Measurements from ENCODE around the gene SMIM35. TPM values are rescaled to one million over a fixed set of nuclear protein-coding genes. Genes with fewer than 3 reads are reported as not detected.
A peak's percentile ranks its signal among the peaks of the same experiment; 100 is the strongest.

The SMIM35 gene
- total RNA-seq: not detected

- no peak for DNase-seq
- Mint-ChIP-seq H3K36me3 (ENCODE audit: low read depth) (peaks cover 1% of the 10 kb centered on the region), H3K27me3 (ENCODE audit: low read depth) (no peaks in the 10 kb centered on the region), H3K4me1 (ENCODE audit: low read depth) (no peaks in the 10 kb centered on the region), H3K9me3 (peaks cover 20% of the 10 kb centered on the region), H3K27ac (no peak within 1 kb of the TSS), H3K4me3 (no peak within 1 kb of the TSS)
- intact Hi-C loops (cut with micrococcal nuclease): no loop called here
- CTCF ChIA-PET: interaction anchor here (1.5 kb wide), 1 partner anchor 33 kb away, joined by 3 read pairs; no protein-coding TSS in a partner anchor
Observed at GRCh38 chr11:118086913-118087768, at the start of gene SMIM35. Gene SMIM35, minus strand, starts transcription at chr11:118086963. Its CDS starts 206 bp downstream, at chr11:118086757.

DNA sequence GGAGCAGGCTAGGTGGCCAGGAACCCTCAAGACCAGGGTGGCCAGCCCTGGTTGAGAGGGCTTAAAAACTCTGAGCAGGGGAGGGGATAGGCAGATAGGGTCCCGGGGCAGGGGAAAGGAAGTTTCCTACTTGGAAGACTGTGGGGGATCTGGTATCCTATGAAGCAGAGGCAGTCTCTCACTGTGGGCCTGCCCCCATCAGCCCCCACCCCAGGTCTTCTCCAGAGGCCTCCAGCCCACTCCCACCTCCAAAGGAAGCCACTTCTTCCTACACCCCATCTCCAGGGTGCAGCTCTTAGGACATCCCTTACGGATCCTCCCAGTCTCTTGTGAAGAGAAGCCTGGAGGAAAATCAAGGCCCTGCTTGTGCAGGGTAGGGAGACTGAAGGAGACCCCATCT, 49.6 kb upstream of the SMIM35 start:
- CTCF ChIA-PET: interaction anchor here (1.5 kb wide), 1 partner anchor 35 kb away, joined by 3 read pairs; no protein-coding TSS in a partner anchor
- DNase-seq: no peak
- Mint-ChIP-seq H3K27ac (no peak overlapping the region), H3K4me3 (no peak overlapping the region), H3K9me3 (no peaks in the 10 kb centered on the region), H3K4me1 (ENCODE audit: low read depth) (no peaks in the 10 kb centered on the region), H3K27me3 (ENCODE audit: low read depth) (peaks cover 2% of the 10 kb centered on the region), H3K36me3 (ENCODE audit: low read depth) (no peaks in the 10 kb centered on the region)
- intact Hi-C loops (cut with micrococcal nuclease): no loop called here

GRCh38 chr11:118135796-118136165, 49.0 kb upstream of the SMIM35 start:
- peaks cover 2% of the 10 kb centered on the region for H3K27me3 Mint-ChIP-seq (ENCODE audit: low read depth)
- intact Hi-C loops (cut with micrococcal nuclease): no loop called here
- CTCF ChIA-PET: interaction anchor here (1.5 kb wide), 1 partner anchor 36 kb away, joined by 3 read pairs; no protein-coding TSS in a partner anchor
- DNase-seq: no peak
- no peak overlapping the region for H3K4me3 Mint-ChIP-seq
- no peak overlapping the region for H3K27ac Mint-ChIP-seq
- H3K4me1 Mint-ChIP-seq (ENCODE audit: low read depth): no peaks in the 10 kb centered on the region
- H3K9me3 Mint-ChIP-seq: no peaks in the 10 kb centered on the region
- H3K36me3 Mint-ChIP-seq (ENCODE audit: low read depth): no peaks in the 10 kb centered on the region

- Mint-ChIP-seq H3K4me3 (no peak overlapping the region), H3K27ac (no peak overlapping the region), H3K36me3 (ENCODE audit: low read depth) (no peaks in the 10 kb centered on the region), H3K9me3 (no peaks in the 10 kb centered on the region), H3K27me3 (ENCODE audit: low read depth) (peaks cover 2% of the 10 kb centered on the region), H3K4me1 (ENCODE audit: low read depth) (no peaks in the 10 kb centered on the region)
- intact Hi-C loops (cut with micrococcal nuclease): no loop called here
- CTCF ChIA-PET: interaction anchor here (0.9 to 1.7 kb wide), 4 partner anchors 35 to 43 kb away, joined by 3 to 5 read pairs (median 4); no protein-coding TSS in a partner anchor
- no peak for DNase-seq
Observed at GRCh38 chr11:118135051-118135795, 48.5 kb upstream of the SMIM35 start.

DNA sequence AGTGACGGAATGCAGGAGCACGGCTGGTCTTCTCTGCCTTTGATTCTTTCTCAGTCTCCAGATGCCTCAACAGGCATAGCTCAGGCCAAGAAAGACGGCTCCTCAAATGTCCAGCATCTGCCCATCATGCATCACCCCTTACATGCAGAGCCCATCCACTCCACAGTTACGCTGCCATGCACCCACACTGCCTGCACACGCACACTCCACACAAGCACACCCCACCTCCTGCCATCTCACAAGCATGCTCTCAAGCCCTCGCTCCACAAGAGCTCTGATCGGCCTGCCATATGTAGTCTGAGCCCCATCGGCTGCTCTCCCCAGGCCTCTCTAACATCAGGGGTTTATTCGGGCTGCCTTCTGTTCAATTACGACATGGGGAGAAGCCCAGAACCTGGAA, 47.1 kb upstream of the SMIM35 start:
- Mint-ChIP-seq H3K36me3 (ENCODE audit: low read depth) (no peaks in the 10 kb centered on the region), H3K4me1 (ENCODE audit: low read depth) (no peaks in the 10 kb centered on the region)

DNA sequence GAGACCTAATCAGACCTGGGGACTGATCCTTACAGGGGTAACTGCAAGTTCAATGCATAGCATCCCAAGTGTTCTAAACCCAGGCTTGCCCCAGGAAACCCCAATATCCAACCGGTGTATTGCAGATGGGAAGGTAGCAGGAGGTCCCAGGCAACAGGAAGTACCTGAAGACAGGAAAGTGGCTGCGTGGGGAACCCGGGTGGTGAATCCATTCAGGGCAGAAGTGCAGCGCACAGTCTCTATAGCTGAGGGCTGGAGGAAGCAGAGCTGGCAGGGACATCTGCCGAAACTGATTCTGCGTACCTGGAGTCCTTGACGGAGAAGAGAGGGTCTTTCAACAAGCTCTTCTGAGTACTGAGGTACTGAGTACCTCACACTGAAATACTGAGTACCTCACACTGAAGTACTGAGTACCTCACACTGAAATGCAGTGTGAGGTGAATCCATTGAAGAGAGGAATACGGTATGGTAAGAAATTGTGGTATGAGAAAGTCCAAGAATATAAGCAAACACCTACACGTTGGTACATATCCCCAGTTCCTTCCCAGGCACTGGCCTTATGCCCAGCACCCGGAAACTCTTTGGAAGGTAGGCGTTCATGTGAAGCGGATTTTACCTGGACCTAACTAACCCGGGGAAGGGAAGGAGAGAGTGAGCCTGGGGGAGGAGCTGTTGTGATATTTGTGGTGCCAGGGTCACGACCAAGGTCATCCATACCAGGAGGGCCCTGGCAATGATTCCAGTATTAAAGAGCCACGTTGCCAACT, 45.8 kb upstream of the SMIM35 start:
- Mint-ChIP-seq H3K27me3 (ENCODE audit: low read depth) (no peaks in the 10 kb centered on the region), H3K36me3 (ENCODE audit: low read depth) (no peaks in the 10 kb centered on the region), H3K27ac (no peak overlapping the region), H3K4me3 (no peak overlapping the region), H3K4me1 (ENCODE audit: low read depth) (no peaks in the 10 kb centered on the region), H3K9me3 (no peaks in the 10 kb centered on the region)
- DNase-seq: no peak
- CTCF ChIA-PET: interaction anchor here (0.6 to 1.9 kb wide), 3 partner anchors 39 to 1206 kb away, joined by 3 to 6 read pairs (median 5); no protein-coding TSS in a partner anchor
- intact Hi-C loops (cut with micrococcal nuclease): no loop called here

More for the DNA sequence above, 47.1 kb upstream of the SMIM35 start:
- Mint-ChIP-seq H3K9me3 (no peaks in the 10 kb centered on the region), H3K27me3 (ENCODE audit: low read depth) (no peaks in the 10 kb centered on the region), H3K4me3 (no peak overlapping the region), H3K27ac (no peak overlapping the region)
- CTCF ChIA-PET: interaction anchor here (0.8 to 1.7 kb wide), 3 partner anchors 10 to 38 kb away, joined by 3 to 5 read pairs (median 5); no protein-coding TSS in a partner anchor
- DNase-seq: no peak
- intact Hi-C loops (cut with micrococcal nuclease): no loop called here

- H3K27ac Mint-ChIP-seq: no peak overlapping the region
- CTCF ChIA-PET: interaction anchor here (0.6 kb wide), 1 partner anchor 188 kb away, joined by 5 read pairs; no protein-coding TSS in a partner anchor
Observed at GRCh38 chr11:118129471-118130172, 42.9 kb upstream of the SMIM35 start.

DNA sequence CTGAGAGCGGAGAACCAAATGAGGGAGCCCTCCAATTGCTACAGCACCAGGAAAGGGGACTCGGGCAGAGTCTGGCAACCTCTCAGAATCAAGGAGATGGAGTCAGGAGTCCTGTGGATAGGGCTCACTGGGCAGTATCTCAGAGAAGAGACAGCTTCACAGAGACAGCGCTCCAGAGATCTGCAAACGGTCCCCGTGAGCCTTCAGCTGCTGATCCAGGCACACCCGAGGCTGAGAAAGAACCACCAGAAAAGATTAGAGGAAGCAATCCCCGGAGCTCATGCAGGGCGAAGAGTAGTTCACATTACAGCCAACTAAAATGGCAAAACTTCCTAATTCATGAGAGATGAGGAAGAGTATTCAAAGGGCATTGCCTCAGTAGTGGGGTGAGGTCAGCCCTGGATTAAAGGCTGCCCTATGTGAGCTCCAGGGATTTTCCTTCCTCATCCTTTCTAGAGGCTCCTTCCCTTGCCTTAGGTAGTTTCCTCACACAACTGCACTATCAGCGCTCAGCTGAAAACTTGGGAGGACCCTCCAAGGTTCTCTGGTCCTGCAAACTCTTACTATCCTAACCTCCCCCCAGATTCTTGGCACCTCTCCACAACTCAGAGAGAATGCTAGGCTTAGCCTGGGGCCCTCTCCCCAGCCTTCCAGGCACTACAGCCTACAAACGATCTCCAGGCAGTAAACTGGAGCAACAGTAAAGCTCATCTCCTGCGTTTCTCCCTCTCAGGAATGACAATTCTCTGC, 42.1 kb upstream of the SMIM35 start:
- H3K27me3 Mint-ChIP-seq (ENCODE audit: low read depth): peaks cover 2% of the 10 kb centered on the region
- CTCF ChIA-PET: interaction anchor here (0.6 kb wide), 1 partner anchor 189 kb away, joined by 5 read pairs; no protein-coding TSS in a partner anchor

More at GRCh38 chr11:118129471-118130172, 42.9 kb upstream of the SMIM35 start:
- intact Hi-C loops (cut with micrococcal nuclease): no loop called here
- H3K36me3 Mint-ChIP-seq (ENCODE audit: low read depth): no peaks in the 10 kb centered on the region
- H3K27me3 Mint-ChIP-seq (ENCODE audit: low read depth): peaks cover 2% of the 10 kb centered on the region
- H3K4me3 Mint-ChIP-seq: no peak overlapping the region
- no peak for DNase-seq
- no peaks in the 10 kb centered on the region for H3K9me3 Mint-ChIP-seq
- H3K4me1 Mint-ChIP-seq (ENCODE audit: low read depth): no peaks in the 10 kb centered on the region

DNA sequence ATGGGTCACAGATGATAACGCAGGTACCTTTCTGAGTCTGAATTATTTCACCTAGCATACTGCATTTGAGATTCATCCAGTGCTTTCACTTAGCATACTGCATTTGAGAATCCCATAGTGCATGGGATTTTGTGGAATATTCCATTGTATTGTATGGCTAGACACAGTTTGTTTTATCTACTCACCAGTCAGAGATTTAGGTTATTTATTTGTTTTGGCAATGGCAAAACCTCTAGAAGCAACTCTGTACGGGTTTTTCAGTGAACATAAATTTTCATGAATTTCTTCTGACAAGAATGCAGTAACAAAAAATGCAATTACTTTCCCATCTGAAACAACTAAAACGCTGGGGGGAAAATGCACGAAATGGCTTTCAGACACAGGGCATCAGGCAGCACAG, 41.5 kb upstream of the SMIM35 start:
- CTCF ChIA-PET: no interaction called here
- Mint-ChIP-seq H3K36me3 (ENCODE audit: low read depth) (no peaks in the 10 kb centered on the region), H3K9me3 (no peaks in the 10 kb centered on the region), H3K4me3 (no peak overlapping the region), H3K27ac (no peak overlapping the region), H3K27me3 (ENCODE audit: low read depth) (peaks cover 2% of the 10 kb centered on the region), H3K4me1 (ENCODE audit: low read depth) (no peaks in the 10 kb centered on the region)
- DNase-seq: no peak
- intact Hi-C loops (cut with micrococcal nuclease): no loop called here

More for the DNA sequence above, 42.1 kb upstream of the SMIM35 start:
- intact Hi-C loops (cut with micrococcal nuclease): no loop called here
- no peaks in the 10 kb centered on the region for H3K9me3 Mint-ChIP-seq
- no peak for DNase-seq
- no peak overlapping the region for H3K4me3 Mint-ChIP-seq
- no peaks in the 10 kb centered on the region for H3K36me3 Mint-ChIP-seq (ENCODE audit: low read depth)
- no peaks in the 10 kb centered on the region for H3K4me1 Mint-ChIP-seq (ENCODE audit: low read depth)
- no peak overlapping the region for H3K27ac Mint-ChIP-seq

GRCh38 chr11:118126082-118126838, 39.5 kb upstream of the SMIM35 start:
- Mint-ChIP-seq H3K27me3 (ENCODE audit: low read depth) (peaks cover 6% of the 10 kb centered on the region), H3K36me3 (ENCODE audit: low read depth) (no peaks in the 10 kb centered on the region), H3K27ac (no peak overlapping the region), H3K4me1 (ENCODE audit: low read depth) (no peaks in the 10 kb centered on the region), H3K4me3 (no peak overlapping the region), H3K9me3 (no peaks in the 10 kb centered on the region)
- intact Hi-C loops (cut with micrococcal nuclease): no loop called here
- CTCF ChIA-PET: interaction anchor here (0.6 to 1.0 kb wide), 2 partner anchors 169 to 221 kb away, joined by 3 read pairs; no protein-coding TSS in a partner anchor
- DNase-seq: peak; percentile 20
